ENCODE results near the gene SH3GL3. TPM values are rescaled to one million over a fixed set of nuclear protein-coding genes. Genes with fewer than 3 reads are reported as not detected.

The SH3GL3 gene
- polyA plus RNA-seq, 2 of the 4 experiments (the other 2 are of a cell fraction), result 0.19 to 0.21 TPM

DNA sequence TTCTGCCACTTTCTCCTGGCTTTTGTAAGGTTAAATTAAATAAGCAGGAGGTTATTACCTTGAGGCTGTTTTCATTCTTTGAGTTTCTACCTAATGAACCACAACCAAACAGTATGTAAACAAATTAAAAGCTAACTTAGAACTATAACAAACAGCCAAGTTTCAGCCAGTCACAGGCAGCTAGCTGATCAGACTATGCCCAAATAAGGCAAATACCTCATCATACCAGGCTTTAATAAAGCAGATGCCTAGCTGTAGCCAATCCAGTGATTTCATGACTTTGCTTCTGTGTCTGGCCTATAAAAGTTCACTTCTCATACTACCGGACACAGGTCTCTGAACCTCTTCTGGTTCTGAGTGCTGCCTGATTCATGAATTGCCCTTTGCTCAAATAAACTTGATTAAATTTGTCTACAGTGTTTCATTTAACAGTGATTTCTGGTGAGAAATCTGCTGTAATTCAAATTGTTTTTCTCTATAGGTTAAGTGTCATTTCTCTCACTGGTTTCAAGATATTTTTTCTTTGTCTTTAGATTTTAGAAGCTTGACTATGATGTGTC lies 24.2 kb downstream of the SH3GL3 start:
- H3K4me2 ChIP-seq, result no peak overlapping the region
- ATAC-seq (no peak), DNase-seq (ENCODE audit: low read depth in 1 of 2, low spot score in 1 of 2) (no peak), FAIRE-seq (no peak)
- no peak overlapping the region for H3K4me3 ChIP-seq
- H3K4me1 ChIP-seq, result no peaks in the 10 kb centered on the region
- no peak overlapping the region for H3K27ac ChIP-seq
- CTCF ChIA-PET, result interaction anchor here (0.6 to 1.0 kb wide), 2 partner anchors 94 to 1880 kb away, joined by 3 read pairs; no protein-coding TSS in a partner anchor
- no peaks in the 10 kb centered on the region; the same call in 2 of the 3 replicates for H3K9me3 ChIP-seq
- TF ChIP-seq FOSL2 (IDR thresholded peaks at IDR 0.05) (no peak), FOSL2 (CRISPR knock-in tag; IDR thresholded peaks at IDR 0.05) (no peak), HEYL (CRISPR knock-in tag; IDR thresholded peaks at IDR 0.05) (no peak), PHF8 (IDR thresholded peaks at IDR 0.05; ENCODE audit: borderline replicate concordance, low read depth) (no peak), RCOR1 (IDR thresholded peaks at IDR 0.05; ENCODE audit: low read depth, low read length) (no peak), EP300 (IDR thresholded peaks at IDR 0.05) (no peak), JUN (IDR thresholded peaks at IDR 0.05) (no peak), KDM5A (IDR thresholded peaks at IDR 0.05) (no peak), RFX5 (IDR thresholded peaks at IDR 0.05) (no peak), CEBPB (IDR thresholded peaks at IDR 0.05) (no peak), ESRRA (IDR thresholded peaks at IDR 0.05; ENCODE audit: borderline replicate concordance, low read length) (no peak), FOXS1 (CRISPR knock-in tag; IDR thresholded peaks at IDR 0.05) (no peak)
- WGBS (ENCODE audit: missing lambda C conversion rate), result 58% methylated on average over 1 of the region's 1 CpG
- POLR2A ChIA-PET, result no interaction called here

DNA sequence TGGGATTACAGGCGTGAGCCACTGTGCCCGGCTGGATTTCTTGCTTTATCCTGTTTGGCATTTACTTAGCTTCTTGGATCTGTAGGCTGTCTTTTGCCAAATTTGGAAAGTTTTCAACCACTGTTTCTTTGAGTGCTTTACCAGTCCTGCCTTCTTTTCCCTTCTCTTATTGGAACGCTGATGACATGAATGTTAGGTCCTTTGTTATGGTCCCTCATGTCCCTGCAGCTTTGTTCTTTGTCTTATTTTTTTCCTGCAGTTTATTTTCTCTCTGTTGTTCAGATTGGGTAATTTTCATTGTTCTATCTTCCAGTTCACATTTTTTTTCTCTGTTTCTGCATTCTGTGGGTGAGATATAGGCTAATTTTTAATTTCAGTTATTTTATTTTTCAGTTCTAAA lies 25.0 kb downstream of the SH3GL3 start:
- Histone ChIP-seq H3K9me3 (no peaks in the 10 kb centered on the region; the same call in 2 of the 3 replicates), H3K4me3 (no peak overlapping the region), H3K27ac (no peak overlapping the region), H3K4me1 (no peaks in the 10 kb centered on the region), H3K4me2 (no peak overlapping the region)
- FAIRE-seq (no peak), ATAC-seq (no peak), DNase-seq (ENCODE audit: low read depth in 1 of 2, low spot score in 1 of 2) (no peak)
- 51% methylated on average over 3 of the region's 3 CpGs for WGBS (ENCODE audit: missing lambda C conversion rate)
- TF ChIP-seq RFX5 (IDR thresholded peaks at IDR 0.05), result no peak
- no peak for TF ChIP-seq CBX2 (IDR thresholded peaks at IDR 0.05; ENCODE audit: borderline replicate concordance, low read depth)
- TF ChIP-seq HEYL (CRISPR knock-in tag; IDR thresholded peaks at IDR 0.05), result no peak
- TF ChIP-seq TP53 (CRISPR knock-in tag; IDR thresholded peaks at IDR 0.05), result no peak
- no peak for TF ChIP-seq ATOH8 (CRISPR knock-in tag; IDR thresholded peaks at IDR 0.05; ENCODE audit: low read depth)
- no peak for TF ChIP-seq JUNB (IDR thresholded peaks at IDR 0.05)
- TF ChIP-seq HDAC2 (IDR thresholded peaks at IDR 0.05), result no peak
- TF ChIP-seq CTCF (IDR thresholded peaks at IDR 0.05), result no peak
- TF ChIP-seq NPAS2 (CRISPR knock-in tag; IDR thresholded peaks at IDR 0.05; ENCODE audit: borderline replicate concordance), result no peak
- TF ChIP-seq ZNF302 (CRISPR knock-in tag; IDR thresholded peaks at IDR 0.05), result no peak
- TF ChIP-seq KDM1A (IDR thresholded peaks at IDR 0.05; ENCODE audit: low read depth), result no peak
- no peak for TF ChIP-seq BHLHE40 (IDR thresholded peaks at IDR 0.05; ENCODE audit: low read depth, low read length)
- POLR2A ChIA-PET, result no interaction called here
- CTCF ChIA-PET, result interaction anchor here (0.6 to 1.2 kb wide), 3 partner anchors 36 to 1881 kb away, joined by 3 read pairs; no protein-coding TSS in a partner anchor

GRCh38 chr15:83472797-83473196 lies 25.7 kb downstream of the SH3GL3 start:
- POLR2A ChIA-PET, result no interaction called here
- 41% methylated on average over 4 of the region's 4 CpGs for WGBS (ENCODE audit: missing lambda C conversion rate)
- no peak for FAIRE-seq
- Histone ChIP-seq H3K4me1 (no peaks in the 10 kb centered on the region), H3K4me2 (no peak overlapping the region), H3K4me3 (no peak overlapping the region), H3K27ac (no peak overlapping the region), H3K9me3 (no peaks in the 10 kb centered on the region; the same call in 2 of the 3 replicates)
- no peak for ATAC-seq
- CTCF ChIA-PET, result interaction anchor here (1.2 kb wide), 1 partner anchor 37 kb away, joined by 3 read pairs; no protein-coding TSS in a partner anchor
- DNase-seq (ENCODE audit: low read depth in 1 of 2, low spot score in 1 of 2), result no peak
- TF ChIP-seq CHD2 (IDR thresholded peaks at IDR 0.05; ENCODE audit: low read length, partially characterized antibody), result no peak
- TF ChIP-seq KDM5A (IDR thresholded peaks at IDR 0.05), result no peak
- no peak for TF ChIP-seq MYC (IDR thresholded peaks at IDR 0.05; ENCODE audit: borderline replicate concordance, low read length)
- TF ChIP-seq JUNB (IDR thresholded peaks at IDR 0.05), result no peak
- TF ChIP-seq CHD4 (IDR thresholded peaks at IDR 0.05; ENCODE audit: borderline replicate concordance), result no peak
- TF ChIP-seq, protein P1, sequence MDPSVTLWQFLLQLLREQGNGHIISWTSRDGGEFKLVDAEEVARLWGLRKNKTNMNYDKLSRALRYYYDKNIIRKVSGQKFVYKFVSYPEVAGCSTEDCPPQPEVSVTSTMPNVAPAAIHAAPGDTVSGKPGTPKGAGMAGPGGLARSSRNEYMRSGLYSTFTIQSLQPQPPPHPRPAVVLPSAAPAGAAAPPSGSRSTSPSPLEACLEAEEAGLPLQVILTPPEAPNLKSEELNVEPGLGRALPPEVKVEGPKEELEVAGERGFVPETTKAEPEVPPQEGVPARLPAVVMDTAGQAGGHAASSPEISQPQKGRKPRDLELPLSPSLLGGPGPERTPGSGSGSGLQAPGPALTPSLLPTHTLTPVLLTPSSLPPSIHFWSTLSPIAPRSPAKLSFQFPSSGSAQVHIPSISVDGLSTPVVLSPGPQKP (IDR thresholded peaks at IDR 0.05; ENCODE audit: low read depth, low read length), result no peak
- no peak for TF ChIP-seq PBX3 (IDR thresholded peaks at IDR 0.05)
- TF ChIP-seq MAZ (IDR thresholded peaks at IDR 0.05; ENCODE audit: borderline replicate concordance, low read depth, low read length), result no peak
